T-helper 2 cell (primary cell): ENCODE data around the gene NDE1.

ENCODE experiments used
- DNase-seq, 5 experiments: peaks; one replicate each; pipeline versions ENCODE4 v3.0.0 to v3.0.0-alpha.2; 2012 to 2022

The NDE1 gene

GRCh38 chr16:15739950-15740349, 89.9 kb downstream of the NDE1 start:
- no peak for DNase-seq

- no peak for DNase-seq
Observed at GRCh38 chr16:15741207-15741871, 91.3 kb downstream of the NDE1 start.

GRCh38 chr16:15742716-15743115, 92.7 kb downstream of the NDE1 start:
- no peak for DNase-seq

DNA sequence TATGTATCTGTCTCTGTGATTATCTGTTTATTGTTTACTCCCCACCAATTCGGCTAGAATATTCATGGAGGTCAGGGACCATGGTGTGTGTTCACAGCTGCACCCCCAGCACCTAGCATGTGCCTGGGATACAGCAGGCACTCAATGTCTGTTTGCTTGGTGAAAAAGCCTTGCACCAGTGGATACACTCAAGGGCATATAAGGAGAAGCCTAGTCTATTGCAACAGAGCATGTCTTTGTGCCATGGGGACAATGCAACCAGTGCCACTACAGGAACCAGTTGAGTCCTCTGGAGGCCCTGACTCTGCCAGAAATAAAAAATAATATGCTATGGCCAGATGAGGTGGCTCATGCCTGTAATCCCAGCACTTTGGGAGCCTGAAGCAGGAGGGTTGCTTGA, 93.6 kb downstream of the NDE1 start:
- no peak for DNase-seq

GRCh38 chr16:15746332-15746731, 96.3 kb downstream of the NDE1 start:
- no peak for DNase-seq

DNA sequence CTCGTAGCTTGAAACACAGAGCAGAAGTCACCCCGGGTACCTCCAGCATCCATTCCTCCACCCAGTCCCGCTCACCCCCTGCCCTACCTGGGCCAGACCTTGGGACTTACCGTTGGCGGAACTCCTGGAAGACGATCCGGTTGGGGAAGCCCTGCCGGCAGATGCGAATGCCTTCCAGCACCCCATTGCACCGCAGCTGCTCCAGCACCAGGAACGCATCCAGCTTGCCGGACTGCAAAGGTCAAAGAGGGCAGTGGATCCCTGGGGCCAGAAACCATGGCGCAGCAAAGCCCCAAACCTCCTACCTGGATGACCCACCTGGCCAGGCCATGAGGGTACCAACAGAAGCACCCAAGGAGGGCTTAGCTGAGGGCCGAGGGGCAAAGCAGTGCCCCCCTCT, 97.9 kb downstream of the NDE1 start:
- no peak for DNase-seq

DNA sequence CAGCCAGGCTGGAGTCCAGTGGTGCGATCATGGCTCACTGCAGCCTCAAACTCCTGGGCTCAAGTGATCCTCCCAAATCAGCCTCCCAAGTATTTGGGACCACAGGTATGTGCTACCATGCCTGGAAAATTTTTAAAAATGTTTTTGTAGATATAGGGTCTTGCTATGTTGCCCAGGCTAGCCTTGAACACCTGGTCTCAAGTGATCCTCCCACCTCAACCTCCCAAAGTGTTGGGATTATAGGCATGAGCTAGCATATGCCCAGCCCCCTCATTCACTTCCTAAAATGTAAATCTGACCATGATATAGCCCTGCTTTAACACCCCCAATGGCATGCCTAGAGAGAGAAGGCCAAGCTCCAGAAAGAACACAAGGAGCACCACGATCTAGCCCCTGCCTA, 98.6 kb downstream of the NDE1 start:
- DNase-seq: no peak

DNA sequence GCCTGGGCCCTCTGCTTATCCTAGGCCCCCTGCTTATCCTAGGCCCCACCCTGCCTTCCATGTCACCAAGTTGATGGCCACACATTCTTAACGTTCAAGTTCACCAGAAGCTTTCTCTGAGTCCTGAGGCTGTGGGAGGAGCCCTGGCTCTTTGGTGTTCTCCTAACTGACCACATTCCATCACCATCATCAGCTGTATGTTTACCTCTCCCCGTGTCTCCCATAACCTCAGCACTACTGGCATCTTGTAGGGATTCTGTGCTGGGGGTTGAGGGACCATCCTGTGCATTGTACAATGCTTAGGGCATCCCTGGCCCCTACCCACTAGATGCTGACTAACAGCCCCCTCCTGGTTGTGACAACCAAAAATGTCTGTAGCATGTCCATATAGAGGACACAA, 99.3 kb downstream of the NDE1 start:
- DNase-seq: no peak

DNA sequence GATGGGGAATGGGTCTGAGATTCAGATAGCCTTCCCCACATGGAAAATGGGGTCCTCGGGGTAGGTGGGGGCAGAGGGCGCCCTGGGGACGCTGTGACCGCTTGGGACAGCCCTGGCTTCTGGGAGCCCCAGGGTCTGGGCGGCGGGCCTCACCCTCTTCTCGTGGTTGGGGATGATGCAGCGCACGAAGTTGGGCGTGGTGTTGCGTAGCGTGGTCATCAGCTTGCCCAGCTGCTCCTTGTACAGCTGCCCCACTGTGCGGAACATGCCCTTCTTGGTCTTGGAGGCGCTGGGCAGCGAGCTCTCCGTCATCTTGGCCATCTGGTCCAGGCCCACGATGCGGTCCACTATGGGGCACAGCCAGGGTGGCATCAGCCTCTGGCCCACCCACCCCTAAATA, 99.9 kb downstream of the NDE1 start:
- DNase-seq: no peak

- DNase-seq: no peak
Observed at GRCh38 chr16:15751940-15752339, 101.9 kb downstream of the NDE1 start.

DNA sequence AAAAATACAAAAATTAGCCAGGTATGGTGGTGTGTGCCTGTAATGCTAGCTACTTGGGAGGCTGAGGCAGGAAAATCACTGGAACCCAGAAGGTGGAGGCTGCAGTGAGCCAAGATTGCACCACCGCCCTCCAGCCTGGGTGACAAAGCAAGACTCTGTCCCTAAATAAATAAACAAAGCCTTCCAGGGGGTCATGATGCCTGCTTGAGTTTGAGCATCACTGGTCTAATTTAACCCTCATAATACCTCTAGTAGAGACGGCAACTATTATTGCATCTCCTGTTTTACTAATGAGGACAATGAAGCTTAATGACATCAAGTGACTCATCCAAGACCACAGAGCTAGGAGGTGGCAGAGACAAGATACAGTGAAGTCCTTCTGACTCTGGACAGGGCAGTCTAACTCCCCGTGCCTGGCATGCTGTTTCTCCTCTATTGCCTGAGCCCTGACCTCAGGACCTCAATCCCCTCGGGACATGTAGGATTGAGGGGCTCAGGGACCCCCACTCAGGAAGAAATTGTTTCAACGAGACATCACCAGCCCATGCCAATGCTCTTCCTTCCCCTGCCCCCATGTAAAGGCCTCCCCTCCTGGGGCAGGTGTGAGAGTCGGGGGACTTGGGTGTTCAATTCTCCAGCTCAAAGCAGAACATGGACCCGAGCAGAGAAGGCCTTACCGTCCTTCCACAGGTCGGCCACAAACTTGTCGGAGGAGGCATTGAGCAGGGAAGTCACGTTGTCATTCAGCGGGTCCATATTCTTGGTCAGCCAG, 102.9 kb downstream of the NDE1 start:
- no peak for DNase-seq

- DNase-seq: no peak
Observed at GRCh38 chr16:15754821-15755534, 104.9 kb downstream of the NDE1 start.

GRCh38 chr16:15757077-15757386, 107.0 kb downstream of the NDE1 start:
- DNase-seq: no peak

- peak in 1 of 5 experiments; percentile 55 for DNase-seq
Observed at GRCh38 chr16:15757630-15758251, 107.7 kb downstream of the NDE1 start.

DNA sequence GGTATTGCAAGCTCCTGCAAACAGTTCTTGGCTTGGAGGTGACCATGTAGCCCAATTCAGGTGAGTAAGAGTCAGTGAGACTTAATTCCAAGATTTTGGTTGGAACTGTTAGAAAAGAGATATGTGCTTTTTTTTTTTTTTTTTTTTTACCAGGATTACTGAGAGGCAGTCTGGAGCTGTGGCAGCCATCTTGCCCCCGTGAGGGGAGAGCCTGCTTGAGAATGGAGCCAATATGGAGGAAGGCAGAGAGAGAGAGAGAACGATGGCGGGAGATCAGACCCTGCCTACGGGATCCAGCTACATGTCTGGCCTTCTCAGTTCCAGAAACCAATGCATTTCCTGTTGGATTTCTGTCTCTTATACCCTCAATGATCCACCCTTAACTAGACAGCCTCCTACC, 109.0 kb downstream of the NDE1 start:
- DNase-seq: no peak

DNA sequence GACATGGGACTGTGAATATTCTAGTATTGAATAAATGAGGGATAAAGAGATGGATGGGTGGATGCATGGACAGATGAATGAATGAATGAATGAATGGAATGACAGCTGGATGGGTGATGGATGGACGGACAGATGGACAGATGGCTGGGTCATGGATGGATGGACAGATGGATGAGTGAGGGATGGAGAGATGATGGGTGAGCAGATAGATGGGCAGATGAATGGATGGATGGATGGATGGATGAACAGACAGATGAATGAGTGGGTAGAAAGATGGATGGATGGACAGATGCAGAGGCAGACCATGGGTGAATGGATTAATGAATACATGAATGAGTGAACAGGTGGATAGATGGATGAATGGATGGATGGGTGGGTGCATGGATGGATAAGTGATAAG, 110.1 kb downstream of the NDE1 start:
- no peak for DNase-seq

DNA sequence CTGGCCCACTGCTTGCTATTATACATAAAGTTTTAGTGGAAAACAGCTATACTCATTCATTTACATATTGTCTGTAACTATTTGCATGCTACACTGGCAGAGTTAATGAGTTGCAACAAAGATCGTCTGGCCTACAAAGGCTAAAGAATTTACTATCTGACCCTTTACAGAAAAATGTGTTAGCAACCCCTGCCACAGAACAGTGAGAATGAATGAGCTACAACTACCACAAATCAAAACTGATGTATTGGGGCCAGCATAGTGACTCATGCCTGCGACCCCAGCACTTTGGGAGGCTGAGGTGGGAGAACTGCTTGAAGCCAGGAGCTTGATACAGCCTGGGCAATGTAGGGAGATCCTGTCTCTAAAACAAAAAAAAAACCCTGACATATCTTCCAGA, 114.1 kb downstream of the NDE1 start:
- DNase-seq: no peak

GRCh38 chr16:15765116-15765515, 115.1 kb downstream of the NDE1 start:
- DNase-seq: no peak

- DNase-seq: peak in 1 of 5 experiments; percentile 64
Observed at GRCh38 chr16:15765880-15766279, 115.8 kb downstream of the NDE1 start.

- DNase-seq: no peak
Observed at GRCh38 chr16:15766918-15767317, 116.9 kb downstream of the NDE1 start.

DNA sequence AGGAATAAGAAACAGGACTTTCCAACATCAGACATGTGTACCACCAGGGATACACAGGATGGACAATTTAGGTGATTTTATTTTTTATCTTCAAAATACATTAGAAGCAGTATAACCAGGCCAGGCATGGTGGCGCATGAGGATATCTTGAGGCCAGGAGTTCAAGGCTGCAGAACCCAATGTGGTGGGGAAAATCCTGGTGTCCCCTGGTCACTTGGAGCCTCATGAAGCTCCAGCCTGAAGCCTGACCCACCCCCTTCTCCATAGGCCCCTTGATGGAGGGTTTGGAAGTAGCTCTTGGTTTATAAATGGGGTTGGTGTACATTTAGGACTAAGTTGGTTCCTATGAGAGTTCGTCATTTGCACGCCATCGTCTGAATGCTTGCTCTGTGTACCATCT, 118.2 kb downstream of the NDE1 start:
- DNase-seq: no peak

DNA sequence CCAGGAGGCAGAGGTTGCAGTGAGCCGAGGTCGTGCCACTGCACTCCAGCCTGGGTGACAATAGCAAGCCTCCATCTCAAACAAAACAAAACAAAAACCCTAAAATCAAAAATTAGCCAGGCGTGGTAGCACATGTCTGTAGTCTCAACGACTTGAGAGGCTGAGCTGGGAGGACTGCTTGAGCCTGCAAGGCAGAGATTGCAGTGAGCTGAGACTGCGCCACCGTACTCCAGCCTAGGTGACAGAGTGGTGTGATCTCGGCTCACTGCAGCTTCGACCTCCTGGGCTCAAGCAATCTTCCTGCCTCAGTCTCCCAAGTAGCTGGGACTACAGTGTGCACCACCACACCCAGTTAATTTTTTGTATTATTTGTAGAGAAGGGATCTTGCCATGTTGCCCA, 119.2 kb downstream of the NDE1 start:
- DNase-seq: no peak

DNA sequence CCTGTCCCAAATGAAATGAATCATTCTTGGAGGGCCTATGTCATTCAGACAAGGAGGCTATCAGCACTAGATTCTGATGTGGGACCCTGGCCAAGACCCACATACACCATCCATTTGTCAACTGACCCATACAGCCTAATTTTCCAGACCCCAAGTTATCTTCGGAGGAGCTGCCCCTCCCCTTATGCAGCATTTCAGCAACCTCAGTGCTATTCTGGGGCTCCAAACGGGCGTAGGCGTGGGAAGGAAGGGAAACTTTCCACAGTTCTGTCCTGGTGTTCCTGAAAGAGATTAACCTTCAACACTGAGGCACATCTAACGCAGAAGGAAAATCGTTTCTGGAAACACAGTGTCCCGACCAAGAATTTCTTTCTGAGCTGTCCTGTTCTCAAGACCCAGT, 120.1 kb downstream of the NDE1 start:
- no peak for DNase-seq

GRCh38 chr16:15770512-15770911, 120.5 kb downstream of the NDE1 start:
- no peak for DNase-seq
